GM18507 (cell line): Measurements from ENCODE around the gene WDR19.
"Not testable (repeated sequence)": the region's sequence is repeated elsewhere in the genome, so short reads cannot be mapped to it uniquely, and the experiment has no call there.

Experiments used
- DNase-seq: peaks from one replicate; pipeline ENCODE4 v3.0.0; 2011; ENCODE audit warnings: low read depth; ENCODE audit not compliant: insufficient read length; ENCODE audit errors: extremely low spot score
- FAIRE-seq: peaks from 2 replicates; lab custom pipeline; 2011; peaks lifted over from hg19 to GRCh38; lab: Jason Lieb, UNC

WDR19 gene

GRCh38 chr4:39230462-39230861, 48.1 kb downstream of the WDR19 start:
- FAIRE-seq (no peak), DNase-seq (no peak)

- FAIRE-seq: no peak
Observed at GRCh38 chr4:39231660-39232059, 49.3 kb downstream of the WDR19 start.

GRCh38 chr4:39232100-39232499, 49.8 kb downstream of the WDR19 start:
- FAIRE-seq: no peak

More at GRCh38 chr4:39231660-39232059, 49.3 kb downstream of the WDR19 start:
- DNase-seq: no peak

GRCh38 chr4:39233114-39233513, 50.8 kb downstream of the WDR19 start:
- FAIRE-seq (no peak), DNase-seq (no peak)

More at GRCh38 chr4:39232100-39232499, 49.8 kb downstream of the WDR19 start:
- no peak for DNase-seq

- no peak for DNase-seq
- FAIRE-seq: no peak
Observed at GRCh38 chr4:39233783-39234182, 51.5 kb downstream of the WDR19 start.

- DNase-seq: no peak
Observed at GRCh38 chr4:39235021-39235420, 52.7 kb downstream of the WDR19 start.

GRCh38 chr4:39235696-39236095, 53.4 kb downstream of the WDR19 start:
- no peak for DNase-seq
- no peak for FAIRE-seq

More at GRCh38 chr4:39235021-39235420, 52.7 kb downstream of the WDR19 start:
- FAIRE-seq: no peak

- DNase-seq: no peak
- no peak for FAIRE-seq
Observed at GRCh38 chr4:39237179-39237578, 54.9 kb downstream of the WDR19 start.

GRCh38 chr4:39243462-39243861, 61.1 kb downstream of the WDR19 start:
- DNase-seq (no peak), FAIRE-seq (no peak)

- FAIRE-seq: no peak
- DNase-seq: no peak
Observed at GRCh38 chr4:39255266-39255665, 72.9 kb downstream of the WDR19 start.

GRCh38 chr4:39255871-39256270, 73.5 kb downstream of the WDR19 start:
- no peak for DNase-seq
- FAIRE-seq: peak; percentile 48

- DNase-seq: no peak
- FAIRE-seq: no peak
Observed at GRCh38 chr4:39256436-39256835, 74.1 kb downstream of the WDR19 start.

- DNase-seq: no peak
- no peak for FAIRE-seq
Observed at GRCh38 chr4:39259571-39260330, 77.4 kb downstream of the WDR19 start.

GRCh38 chr4:39263895-39264294, 81.6 kb downstream of the WDR19 start:
- no peak for DNase-seq
- no peak for FAIRE-seq

GRCh38 chr4:39274503-39274902, 92.2 kb downstream of the WDR19 start:
- no peak for FAIRE-seq
- no peak for DNase-seq

- not testable (repeated sequence) for FAIRE-seq, DNase-seq
Observed at GRCh38 chr4:39277661-39278060, 95.3 kb downstream of the WDR19 start.

- DNase-seq: no peak
- no peak for FAIRE-seq
Observed at GRCh38 chr4:39278476-39278875, 96.1 kb downstream of the WDR19 start.

GRCh38 chr4:39279416-39279815, 97.1 kb downstream of the WDR19 start:
- DNase-seq (no peak), FAIRE-seq (no peak)

- DNase-seq (no peak), FAIRE-seq (no peak)
Observed at GRCh38 chr4:39280770-39281169, 98.4 kb downstream of the WDR19 start.

GRCh38 chr4:39285111-39285795, 102.9 kb downstream of the WDR19 start:
- DNase-seq (no peak), FAIRE-seq (no peak)

GRCh38 chr4:39285853-39286252, 103.5 kb downstream of the WDR19 start:
- FAIRE-seq: no peak
- no peak for DNase-seq
